ENCODE data around the gene INO80B.

INO80B gene

DNA sequence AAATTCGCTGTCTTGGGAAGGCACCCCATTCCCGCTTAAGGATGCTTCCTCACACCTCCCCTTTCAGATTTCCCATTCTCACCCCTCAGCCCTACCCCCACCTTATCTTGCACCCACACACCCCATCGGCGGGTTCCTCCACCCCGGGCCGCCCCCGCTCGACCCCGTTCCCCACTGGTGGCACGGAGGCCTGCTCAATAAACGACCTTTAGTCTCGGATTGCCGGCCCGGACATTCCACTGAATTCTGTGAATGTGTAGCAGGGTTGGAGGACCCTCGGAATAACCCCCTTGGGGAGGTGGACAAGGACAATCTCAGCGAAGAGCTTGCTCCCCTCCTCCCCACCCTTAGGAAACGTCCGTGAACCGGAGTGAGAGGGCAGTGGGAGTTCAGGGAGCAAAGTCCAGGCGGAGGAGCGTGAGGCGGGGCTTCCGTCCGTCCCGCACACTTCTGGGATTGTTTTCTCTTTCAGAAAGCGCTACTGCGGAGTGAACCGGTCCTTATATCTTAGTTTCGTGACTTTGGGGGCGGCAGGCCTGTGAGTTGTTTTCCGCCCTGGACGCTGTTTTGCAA lies 47.3 kb downstream of the INO80B start:
- TF ChIP-seq, protein P1, sequence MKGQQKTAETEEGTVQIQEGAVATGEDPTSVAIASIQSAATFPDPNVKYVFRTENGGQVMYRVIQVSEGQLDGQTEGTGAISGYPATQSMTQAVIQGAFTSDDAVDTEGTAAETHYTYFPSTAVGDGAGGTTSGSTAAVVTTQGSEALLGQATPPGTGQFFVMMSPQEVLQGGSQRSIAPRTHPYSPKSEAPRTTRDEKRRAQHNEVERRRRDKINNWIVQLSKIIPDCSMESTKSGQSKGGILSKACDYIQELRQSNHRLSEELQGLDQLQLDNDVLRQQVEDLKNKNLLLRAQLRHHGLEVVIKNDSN (IDR thresholded peaks at IDR 0.05): no peak
- TF ChIP-seq EGR1 (IDR thresholded peaks at IDR 0.05) (no peak), TEAD4 (IDR thresholded peaks at IDR 0.05) (no peak), FOXM1 (IDR thresholded peaks at IDR 0.05; ENCODE audit: borderline replicate concordance, low read depth) (no peak), NFIC (IDR thresholded peaks at IDR 0.05) (no peak), YY1 (IDR thresholded peaks at IDR 0.05; ENCODE audit: low read depth) (no peak)
- TF ChIP-seq, protein P2, sequence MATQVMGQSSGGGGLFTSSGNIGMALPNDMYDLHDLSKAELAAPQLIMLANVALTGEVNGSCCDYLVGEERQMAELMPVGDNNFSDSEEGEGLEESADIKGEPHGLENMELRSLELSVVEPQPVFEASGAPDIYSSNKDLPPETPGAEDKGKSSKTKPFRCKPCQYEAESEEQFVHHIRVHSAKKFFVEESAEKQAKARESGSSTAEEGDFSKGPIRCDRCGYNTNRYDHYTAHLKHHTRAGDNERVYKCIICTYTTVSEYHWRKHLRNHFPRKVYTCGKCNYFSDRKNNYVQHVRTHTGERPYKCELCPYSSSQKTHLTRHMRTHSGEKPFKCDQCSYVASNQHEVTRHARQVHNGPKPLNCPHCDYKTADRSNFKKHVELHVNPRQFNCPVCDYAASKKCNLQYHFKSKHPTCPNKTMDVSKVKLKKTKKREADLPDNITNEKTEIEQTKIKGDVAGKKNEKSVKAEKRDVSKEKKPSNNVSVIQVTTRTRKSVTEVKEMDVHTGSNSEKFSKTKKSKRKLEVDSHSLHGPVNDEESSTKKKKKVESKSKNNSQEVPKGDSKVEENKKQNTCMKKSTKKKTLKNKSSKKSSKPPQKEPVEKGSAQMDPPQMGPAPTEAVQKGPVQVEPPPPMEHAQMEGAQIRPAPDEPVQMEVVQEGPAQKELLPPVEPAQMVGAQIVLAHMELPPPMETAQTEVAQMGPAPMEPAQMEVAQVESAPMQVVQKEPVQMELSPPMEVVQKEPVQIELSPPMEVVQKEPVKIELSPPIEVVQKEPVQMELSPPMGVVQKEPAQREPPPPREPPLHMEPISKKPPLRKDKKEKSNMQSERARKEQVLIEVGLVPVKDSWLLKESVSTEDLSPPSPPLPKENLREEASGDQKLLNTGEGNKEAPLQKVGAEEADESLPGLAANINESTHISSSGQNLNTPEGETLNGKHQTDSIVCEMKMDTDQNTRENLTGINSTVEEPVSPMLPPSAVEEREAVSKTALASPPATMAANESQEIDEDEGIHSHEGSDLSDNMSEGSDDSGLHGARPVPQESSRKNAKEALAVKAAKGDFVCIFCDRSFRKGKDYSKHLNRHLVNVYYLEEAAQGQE (IDR thresholded peaks at IDR 0.05; ENCODE audit: low read depth): no peak
- TF ChIP-seq, protein P3, sequence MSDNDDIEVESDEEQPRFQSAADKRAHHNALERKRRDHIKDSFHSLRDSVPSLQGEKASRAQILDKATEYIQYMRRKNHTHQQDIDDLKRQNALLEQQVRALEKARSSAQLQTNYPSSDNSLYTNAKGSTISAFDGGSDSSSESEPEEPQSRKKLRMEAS (IDR thresholded peaks at IDR 0.05): no peak

DNA sequence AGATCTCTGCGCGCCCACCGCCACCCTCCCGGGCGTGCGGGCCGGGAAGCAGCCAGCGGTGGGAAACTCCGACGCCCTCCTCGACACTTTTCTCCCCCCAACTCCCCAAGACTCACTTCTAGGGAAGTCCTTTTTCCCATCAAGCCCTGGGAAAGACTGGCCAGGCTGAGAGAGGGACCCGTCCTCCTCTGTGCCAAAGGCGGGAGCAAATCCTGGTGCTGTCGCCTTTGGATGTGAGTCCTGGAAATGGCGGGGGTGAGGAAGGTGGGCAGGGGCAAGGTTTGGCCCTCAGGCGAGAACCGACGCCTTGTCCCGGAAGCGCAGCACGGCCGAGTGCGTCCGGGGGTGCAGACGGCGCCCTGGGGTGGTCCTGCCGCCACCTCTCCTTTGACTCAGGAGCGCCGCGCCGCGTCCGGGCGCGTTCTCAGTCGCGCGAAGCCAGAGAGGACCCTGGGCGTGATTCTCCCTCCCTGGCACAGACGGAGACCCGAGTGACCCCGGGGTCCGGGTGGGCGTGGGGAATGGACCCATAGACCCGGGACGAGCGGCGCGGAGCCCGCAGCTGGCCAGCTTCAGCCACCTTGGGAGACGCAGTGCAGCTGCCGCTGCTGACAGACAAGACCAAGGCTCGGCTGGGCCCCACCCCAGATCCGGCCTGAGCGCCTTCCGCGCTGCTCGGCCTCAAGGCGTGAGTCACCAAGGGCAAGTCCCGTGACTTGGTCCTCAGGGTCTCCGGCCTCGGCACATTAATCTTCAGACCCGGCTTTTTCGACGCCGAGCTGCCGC lies 48.0 kb downstream of the INO80B start:
- TF ChIP-seq EP300 (IDR thresholded peaks at IDR 0.05; ENCODE audit: borderline replicate concordance) (peak; percentile 37; the same call in 1 of the 2 replicates), RAD21 (IDR thresholded peaks at IDR 0.05; ENCODE audit: low read depth) (peak; percentile 31; the same call in 1 of the 2 replicates), TEAD4 (IDR thresholded peaks at IDR 0.05) (no peak), NFIC (IDR thresholded peaks at IDR 0.05) (peak; percentile 15; the same call in 1 of the 2 replicates), YY1 (IDR thresholded peaks at IDR 0.05; ENCODE audit: low read depth) (no peak), CREB1 (IDR thresholded peaks at IDR 0.05; ENCODE audit: low read depth) (no peak), ZBTB7A (IDR thresholded peaks at IDR 0.05; ENCODE audit: low read depth) (peak; percentile 96), TAF1 (IDR thresholded peaks at IDR 0.05; ENCODE audit: low read depth) (peak; percentile 58; the same call in 1 of the 2 replicates), CEBPB (IDR thresholded peaks at IDR 0.05) (no peak), TCF12 (IDR thresholded peaks at IDR 0.05; ENCODE audit: low read depth) (peak; percentile 39; the same call in 1 of the 2 replicates), FOXM1 (IDR thresholded peaks at IDR 0.05; ENCODE audit: borderline replicate concordance, low read depth) (no peak), EGR1 (IDR thresholded peaks at IDR 0.05) (peak; percentile 14; the same call in 1 of the 2 replicates)
- TF ChIP-seq, protein P1 (IDR thresholded peaks at IDR 0.05): peak; percentile 65
- TF ChIP-seq, protein P3 (IDR thresholded peaks at IDR 0.05): peak; percentile 74
- TF ChIP-seq, protein P2 (IDR thresholded peaks at IDR 0.05; ENCODE audit: low read depth): no peak

DNA sequence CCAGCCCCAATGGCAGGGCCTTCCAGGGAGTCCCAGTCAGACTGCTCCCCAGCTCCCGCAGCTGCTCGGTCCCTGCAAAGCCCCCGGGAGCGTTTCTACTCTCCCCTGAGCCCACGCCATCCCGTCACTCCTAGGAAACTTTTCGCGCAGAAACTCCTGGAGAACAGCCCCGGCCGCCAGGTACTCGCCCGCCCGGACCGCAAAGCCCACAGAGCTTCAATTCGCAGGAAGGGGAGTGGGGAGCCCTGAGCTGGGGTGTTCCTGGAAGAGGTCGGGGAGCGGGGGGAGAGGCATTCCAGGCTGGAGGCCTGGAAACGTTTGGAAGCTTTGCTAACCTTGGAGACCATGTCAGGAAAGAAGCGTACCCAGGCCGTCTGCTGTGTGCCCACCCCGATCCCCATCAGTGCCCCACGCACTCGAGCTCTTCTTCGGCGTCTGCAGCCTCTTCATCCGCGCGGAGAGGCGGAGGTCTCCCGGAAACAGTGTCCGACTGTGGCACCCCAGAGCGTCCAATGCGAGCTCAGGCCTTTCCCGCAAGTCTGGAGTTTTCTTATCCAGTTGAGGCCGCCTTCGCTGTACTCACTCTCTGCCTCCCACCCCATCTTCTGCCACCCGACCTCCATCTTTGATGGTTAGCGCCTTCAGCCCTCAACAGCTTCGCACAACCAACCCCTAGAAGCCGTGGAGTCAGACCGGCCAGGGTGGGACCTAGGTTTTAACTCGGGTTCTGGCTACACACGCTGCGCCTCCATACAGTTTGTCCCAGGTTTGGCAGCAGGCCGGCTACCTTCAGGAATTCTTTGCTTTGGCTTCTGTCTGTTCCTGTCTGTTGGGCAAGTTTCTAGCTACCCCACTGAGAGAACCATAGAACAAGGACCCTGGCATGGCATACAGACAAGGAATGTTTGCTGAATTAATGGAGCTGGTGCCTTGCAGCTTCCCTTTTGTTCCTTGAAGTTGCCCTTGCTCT lies 48.9 kb downstream of the INO80B start:
- no peak for TF ChIP-seq EGR1 (IDR thresholded peaks at IDR 0.05)

DNA sequence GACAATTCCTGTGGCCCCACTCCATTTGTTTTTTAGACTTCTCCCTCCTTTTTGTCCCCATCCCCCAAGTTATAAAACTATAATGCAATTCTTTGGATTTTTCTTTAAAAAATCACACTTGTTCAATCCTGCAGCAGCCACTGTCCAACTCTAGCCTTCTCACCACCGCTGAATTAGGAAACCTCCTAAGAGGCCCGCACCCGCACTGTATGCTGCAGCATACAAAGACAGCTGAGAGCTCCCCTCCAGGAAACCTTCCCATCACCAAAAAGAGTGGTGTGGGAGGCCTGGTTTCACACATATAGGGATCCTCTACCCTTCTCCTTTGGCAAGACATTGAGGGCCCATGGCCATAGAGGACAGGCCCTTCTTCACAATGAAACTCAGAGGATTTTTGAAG lies 49.7 kb downstream of the INO80B start:
- no peak for TF ChIP-seq TCF12 (IDR thresholded peaks at IDR 0.05; ENCODE audit: low read depth)
- no peak for TF ChIP-seq YY1 (IDR thresholded peaks at IDR 0.05; ENCODE audit: low read depth)
- TF ChIP-seq, protein P2 (IDR thresholded peaks at IDR 0.05; ENCODE audit: low read depth): no peak
- TF ChIP-seq NFIC (IDR thresholded peaks at IDR 0.05): no peak
- TF ChIP-seq, protein P3 (IDR thresholded peaks at IDR 0.05): no peak
- no peak for TF ChIP-seq FOXM1 (IDR thresholded peaks at IDR 0.05; ENCODE audit: borderline replicate concordance, low read depth)
- TF ChIP-seq ZBTB7A (IDR thresholded peaks at IDR 0.05; ENCODE audit: low read depth): no peak
- TF ChIP-seq TAF1 (IDR thresholded peaks at IDR 0.05; ENCODE audit: low read depth): no peak
- TF ChIP-seq CEBPB (IDR thresholded peaks at IDR 0.05): no peak
- TF ChIP-seq, protein P1 (IDR thresholded peaks at IDR 0.05): no peak
- TF ChIP-seq EGR1 (IDR thresholded peaks at IDR 0.05): no peak
- no peak for TF ChIP-seq CREB1 (IDR thresholded peaks at IDR 0.05; ENCODE audit: low read depth)
- no peak for TF ChIP-seq EP300 (IDR thresholded peaks at IDR 0.05; ENCODE audit: borderline replicate concordance)
- no peak for TF ChIP-seq RAD21 (IDR thresholded peaks at IDR 0.05; ENCODE audit: low read depth)
- no peak for TF ChIP-seq TEAD4 (IDR thresholded peaks at IDR 0.05)

Measured in Ishikawa (cell line).